ENCODE results near the gene HAND2.

The HAND2 gene

GRCh38 chr4:173520921-173521466 is 9.0 kb downstream of the HAND2 start:
- no peak for DNase-seq (ENCODE audit: low read depth)

DNA sequence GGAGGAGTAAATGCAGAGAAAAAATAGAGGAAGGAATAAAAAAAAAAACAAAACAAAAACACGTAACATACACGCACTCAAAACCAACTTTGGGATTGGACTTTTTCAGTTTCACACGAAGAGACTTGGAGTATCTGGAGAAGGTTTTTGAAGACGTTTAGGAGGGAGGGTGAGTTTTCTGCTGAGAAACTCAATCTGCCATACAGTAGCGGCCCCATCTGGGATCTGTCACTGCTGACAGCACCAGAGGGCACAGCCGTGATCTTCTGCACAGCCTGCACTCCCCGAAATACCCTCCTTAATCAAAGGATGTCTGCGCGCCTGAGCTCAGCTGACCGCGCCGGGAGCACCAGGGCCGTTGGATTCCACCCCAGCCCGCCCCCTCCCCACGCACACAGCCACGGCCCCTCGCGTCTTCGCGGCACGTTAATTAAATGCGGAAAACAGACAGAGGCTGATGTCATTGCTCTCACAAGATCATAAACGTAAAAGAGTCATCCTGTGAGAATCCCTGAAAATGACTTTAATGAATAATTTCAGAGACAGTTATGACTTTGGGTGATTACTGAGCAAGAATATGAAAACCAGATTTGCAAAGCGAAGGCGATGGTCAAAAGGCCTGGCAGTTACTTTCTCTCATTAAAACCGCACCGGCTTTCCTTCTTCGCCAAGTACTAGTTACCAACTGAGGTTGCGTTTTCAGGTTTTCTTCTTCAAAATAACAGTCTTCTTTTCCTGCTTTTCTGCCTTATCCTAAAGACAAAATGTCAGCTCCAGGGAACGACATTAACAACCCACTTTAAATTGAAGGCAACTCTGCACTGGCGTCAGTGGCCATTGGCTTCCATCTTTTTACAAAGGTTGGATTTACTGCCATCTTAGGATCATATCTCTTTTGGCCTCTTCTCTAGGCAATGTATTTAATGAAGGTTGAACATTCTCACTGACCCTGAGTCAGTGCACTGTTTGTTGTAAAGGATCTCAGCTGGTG is 10.6 kb downstream of the HAND2 start:
- DNase-seq (ENCODE audit: low read depth): no peak

GRCh38 chr4:173518425-173519102 is 11.5 kb downstream of the HAND2 start:
- DNase-seq (ENCODE audit: low read depth): no peak

DNA sequence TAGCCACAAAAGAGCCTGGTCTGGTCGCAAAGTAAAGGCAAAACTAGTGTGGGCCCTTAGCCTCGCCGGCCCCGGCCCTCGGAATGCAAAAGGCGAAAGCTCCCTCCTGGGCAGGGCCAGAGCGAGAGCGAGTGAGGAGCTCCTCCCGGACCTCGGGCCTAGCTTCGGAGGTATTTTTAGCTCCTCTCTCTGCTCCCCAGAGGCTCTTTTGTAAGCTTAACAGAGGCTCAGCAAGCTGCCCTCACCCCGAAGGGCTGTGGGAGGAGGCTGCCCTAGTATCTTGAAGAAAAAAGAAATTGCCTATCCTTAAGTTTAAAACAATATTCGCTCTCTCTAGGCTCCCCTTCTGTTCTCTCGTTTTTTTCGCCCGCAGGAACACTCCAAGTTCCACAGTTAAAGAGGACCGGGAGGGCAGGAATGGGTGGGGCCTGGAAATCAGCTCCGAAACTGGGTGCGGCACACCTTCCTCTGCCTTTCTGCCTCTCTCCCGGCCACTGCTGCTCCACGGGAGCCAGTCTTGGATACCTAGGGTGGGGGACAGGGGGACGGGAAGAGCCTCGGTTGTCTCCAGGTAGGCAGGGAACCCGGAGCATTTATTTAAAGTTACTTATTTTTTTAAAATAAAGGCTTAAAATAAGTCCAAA is 12.1 kb downstream of the HAND2 start:
- no peak for DNase-seq (ENCODE audit: low read depth)

GRCh38 chr4:173516621-173517524 is 13.2 kb downstream of the HAND2 start:
- DNase-seq (ENCODE audit: low read depth): no peak

DNA sequence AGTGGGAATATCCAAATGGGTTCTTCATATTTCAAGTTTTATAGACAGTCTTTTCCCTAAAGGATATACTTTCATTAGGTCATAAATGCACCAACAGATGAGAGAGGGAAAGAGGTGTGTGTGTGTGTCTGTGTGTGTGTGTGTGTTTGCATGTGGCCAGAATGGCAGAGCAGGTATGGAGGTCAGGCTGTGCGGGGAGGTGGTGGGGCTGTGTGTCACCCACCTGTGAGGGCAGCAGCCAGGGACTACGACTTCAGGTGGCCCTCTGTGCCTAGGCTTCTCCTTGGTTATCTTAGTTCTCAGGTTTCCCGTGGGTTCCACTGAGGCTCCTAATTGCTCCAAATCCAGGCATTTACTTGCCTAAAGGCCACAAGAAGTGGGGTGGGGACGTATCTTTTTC is 14.6 kb downstream of the HAND2 start:
- DNase-seq (ENCODE audit: low read depth): no peak

DNA sequence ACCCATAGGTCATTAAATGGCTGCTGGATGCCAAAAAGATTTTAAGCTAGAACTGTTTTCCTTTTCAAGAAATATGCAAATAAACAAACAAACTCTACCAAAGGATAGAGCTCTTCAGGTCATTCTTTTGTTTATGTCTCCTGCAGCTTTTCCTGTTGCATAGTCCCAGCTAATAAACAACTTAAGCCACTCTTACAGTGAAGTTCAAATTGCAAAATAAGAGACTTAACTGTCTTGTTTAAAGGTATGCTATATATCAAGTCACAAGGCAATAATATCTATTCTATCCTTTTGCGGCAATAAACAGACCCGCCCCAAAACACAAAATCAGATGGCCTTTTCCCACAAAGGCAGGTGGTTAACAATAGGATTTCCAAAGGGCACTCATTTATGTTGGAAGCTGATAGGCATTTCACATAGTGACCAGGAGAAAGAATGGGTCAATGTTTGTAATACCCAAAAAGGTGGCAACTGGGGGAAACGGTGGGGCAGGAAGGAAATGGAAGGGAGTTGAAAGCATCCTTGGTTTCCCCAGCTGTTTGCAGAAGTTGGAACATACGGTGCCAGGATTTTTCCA is 15.3 kb downstream of the HAND2 start:
- DNase-seq (ENCODE audit: low read depth): no peak

DNA sequence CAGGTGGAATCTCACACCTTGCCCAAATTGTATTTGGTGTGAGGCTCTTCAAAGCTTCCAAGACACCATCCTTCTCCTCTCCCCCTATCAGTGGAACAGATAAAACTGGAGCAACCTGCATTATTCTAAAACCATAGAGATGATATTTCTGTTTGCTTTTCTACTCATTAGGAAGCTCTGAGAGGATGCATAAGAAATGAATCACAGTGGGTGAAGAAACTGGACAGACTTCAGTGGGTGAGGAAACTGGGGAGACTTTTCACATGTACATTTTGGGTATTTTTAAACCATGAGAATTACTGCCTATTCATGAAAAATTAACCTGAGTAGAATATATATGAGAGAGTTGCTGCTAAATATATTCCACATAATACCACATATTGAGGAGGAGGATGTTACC is 16.4 kb downstream of the HAND2 start:
- DNase-seq (ENCODE audit: low read depth): no peak

DNA sequence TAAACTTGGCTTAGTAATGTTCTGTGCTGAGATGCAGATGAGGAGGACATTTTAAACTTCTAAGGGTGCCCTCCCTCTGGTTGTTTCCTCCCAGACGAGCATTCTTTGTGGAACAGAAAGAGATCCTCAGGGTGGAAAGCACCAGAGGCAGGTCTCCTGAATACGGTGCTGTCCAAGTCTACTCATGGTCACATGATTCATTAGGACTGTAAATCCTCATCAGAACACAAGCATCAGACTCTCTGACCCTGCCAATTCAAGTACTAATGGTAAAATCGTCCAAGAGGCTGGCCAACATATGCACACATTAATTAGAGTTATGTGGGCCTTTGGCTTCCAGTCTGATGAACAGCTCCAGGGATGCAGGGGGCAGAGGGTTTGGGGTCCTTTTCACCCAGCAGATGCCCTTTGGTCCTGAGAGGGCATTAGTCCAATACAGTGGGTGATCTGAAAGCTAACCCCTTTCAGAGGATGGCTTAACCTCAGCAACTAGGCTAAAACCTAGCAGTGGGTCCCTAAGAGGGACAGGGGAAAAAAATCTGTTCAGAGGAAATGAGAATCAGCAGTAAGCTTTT is 18.2 kb downstream of the HAND2 start:
- no peak for DNase-seq (ENCODE audit: low read depth)

GRCh38 chr4:173509036-173510001 is 20.7 kb downstream of the HAND2 start:
- DNase-seq (ENCODE audit: low read depth): no peak

GRCh38 chr4:173508386-173509035 is 21.5 kb downstream of the HAND2 start:
- DNase-seq (ENCODE audit: low read depth): no peak

DNA sequence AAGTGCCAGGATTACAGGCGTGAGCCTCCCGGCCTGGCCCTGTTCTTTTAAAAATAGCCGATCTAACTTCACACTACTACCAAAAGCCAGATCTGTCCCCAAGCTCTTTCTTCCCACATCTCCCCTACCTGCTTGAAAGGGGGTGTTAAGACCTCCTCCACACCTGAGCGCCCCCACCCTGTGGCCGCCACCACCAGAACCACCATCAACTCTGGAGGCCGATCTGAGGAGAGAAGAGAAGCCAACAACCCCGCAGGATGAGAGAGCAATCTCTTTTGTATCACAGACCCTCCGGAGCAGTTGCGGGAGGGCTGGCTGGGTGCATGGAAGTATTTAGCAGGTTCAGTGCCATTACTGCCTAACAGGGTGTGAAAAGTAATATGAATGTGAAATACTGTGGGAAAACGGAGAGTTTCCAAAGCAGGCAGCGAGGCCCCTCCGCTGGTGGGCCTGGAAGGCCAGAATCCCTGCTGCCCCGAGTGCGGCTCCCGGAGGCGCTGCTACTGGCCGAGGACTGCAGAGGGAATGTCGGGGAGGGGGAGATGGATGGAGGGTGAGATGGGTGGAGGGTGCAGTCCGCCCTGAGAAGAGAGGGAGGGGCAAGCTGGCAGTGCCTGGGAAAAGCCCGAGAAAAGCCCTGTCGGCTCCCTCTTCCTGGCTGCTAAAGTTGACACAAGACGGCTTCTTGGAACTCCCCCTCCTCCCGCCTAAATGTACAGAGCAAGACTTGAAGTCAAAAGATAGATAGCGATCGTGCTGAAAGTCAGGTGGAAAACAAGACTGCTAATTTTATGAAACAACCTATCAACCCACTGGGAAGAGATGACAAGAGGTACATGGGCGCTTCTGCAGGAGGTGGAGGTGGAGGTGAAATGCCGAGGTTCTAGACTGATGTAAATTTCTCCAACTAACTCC is 22.3 kb downstream of the HAND2 start:
- DNase-seq (ENCODE audit: low read depth): no peak

DNA sequence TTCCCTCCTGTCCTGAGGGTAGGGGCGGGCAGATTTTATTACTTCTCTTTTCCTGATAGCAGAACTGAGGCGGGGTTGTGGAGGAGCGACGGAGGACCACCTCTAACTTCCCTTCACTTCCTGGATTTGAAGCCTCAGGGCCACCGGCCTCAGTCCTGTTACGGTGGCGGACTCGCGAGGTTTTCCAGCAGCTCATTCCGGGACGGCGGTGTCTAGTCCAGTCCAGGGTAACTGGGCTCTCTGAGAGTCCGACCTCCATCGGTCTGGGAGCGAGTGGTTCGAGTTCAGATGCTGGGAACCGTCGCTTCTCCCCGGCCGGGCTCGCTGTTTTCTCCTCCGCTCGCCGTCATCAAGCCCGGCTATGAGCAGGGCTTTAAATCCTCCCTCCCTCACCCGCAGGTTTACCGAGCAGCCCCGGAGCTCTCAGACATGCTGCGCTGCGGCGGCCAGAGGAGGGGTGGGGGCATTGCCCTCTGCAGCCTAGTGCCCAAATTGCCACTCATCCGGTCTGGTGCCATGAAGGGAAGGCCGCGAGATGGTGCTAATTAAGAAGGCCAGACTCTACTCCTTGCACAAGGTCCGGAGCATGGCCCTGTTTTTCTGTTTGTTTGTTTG is 23.3 kb downstream of the HAND2 start:
- no peak for DNase-seq (ENCODE audit: low read depth)

GRCh38 chr4:173505924-173506518 is 24.0 kb downstream of the HAND2 start:
- no peak for DNase-seq (ENCODE audit: low read depth)

- DNase-seq (ENCODE audit: low read depth): no peak
Measured at GRCh38 chr4:173504181-173504503, 25.9 kb downstream of the HAND2 start.

DNA sequence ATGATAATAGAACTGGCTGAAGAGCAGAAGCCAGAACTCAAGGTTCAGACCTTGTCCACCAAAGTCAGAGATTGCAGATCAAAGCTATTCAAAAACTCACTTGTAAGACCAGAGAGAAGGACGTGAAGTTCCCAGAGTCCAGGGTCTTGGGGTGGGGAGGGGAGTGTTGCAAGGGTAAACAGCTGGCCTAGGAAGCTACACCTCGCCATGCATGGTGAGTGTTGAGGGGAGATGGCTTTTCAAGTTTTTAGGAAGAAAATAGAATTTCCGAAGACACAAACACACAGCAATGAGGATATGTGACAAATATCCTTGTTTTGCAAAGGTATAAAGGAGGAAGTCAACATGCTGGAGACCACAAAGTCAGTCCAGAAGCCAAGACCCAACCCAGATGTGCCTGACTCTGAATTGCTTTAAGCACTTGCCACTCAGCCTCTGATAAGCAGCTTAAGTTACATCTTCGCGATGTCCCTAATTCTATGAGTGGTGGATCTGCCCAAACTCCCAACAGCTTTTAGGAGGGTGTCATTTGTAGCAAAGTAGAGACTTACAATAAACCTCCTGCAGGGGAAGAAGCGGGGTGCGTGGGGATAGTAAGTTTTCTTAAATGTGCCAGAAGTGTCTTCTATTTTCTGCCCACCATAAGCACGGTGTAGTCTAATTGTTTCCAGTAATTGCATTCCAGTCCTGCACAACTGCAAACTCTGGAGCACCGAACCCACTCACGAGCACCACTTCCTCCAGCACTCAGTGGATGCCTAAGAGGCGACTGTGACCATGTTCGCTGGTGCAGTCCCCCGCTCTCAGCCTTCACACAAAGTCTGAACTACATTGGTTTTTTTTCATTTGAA is 26.5 kb downstream of the HAND2 start:
- DNase-seq (ENCODE audit: low read depth): no peak

Data from CMK (cell line).